ENCODE results near the gene CD14.

Gene CD14

DNA sequence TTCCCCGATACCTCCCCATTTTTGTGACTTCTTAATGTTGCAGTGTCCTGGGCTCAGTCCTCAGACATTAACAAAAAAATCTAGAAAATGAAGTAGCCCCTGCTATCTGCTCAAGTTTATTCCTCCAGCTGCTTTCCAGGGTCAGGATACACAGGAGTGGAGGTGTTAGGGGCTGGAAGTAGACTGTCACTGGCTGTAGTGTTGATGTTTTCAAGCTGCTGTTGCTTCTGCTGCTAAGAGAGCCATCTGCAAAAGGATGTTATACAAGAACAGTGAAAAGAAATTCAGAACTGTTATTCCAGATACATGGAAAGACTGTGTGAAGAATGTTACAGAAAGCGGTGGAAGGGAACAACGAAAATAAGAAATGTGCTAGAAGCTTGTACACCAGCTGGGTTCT lies 10.7 kb downstream of the CD14 start:
- H3K4me3 ChIP-seq (ENCODE audit: low read depth, low read length, poor library complexity, severe bottlenecking) = no peak overlapping the region
- no peaks in the 10 kb centered on the region for H4K20me1 ChIP-seq (ENCODE audit: insufficient read depth, low read length)
- no peak overlapping the region for H3K27ac ChIP-seq (ENCODE audit: low read depth, low read length, poor library complexity, severe bottlenecking)
- no peaks in the 10 kb centered on the region for H3K9me2 ChIP-seq (ENCODE audit: low read depth, low read length)
- no peaks in the 10 kb centered on the region for H3F3A ChIP-seq (ENCODE audit: insufficient read depth, low read length)
- 0 out of 2 replicates have a peak, but pooled peaks cover 4% of the 10 kb centered on the region for H3K27me3 ChIP-seq (ENCODE audit: insufficient read depth, low read length)
- no peaks in the 10 kb centered on the region for H3K79me2 ChIP-seq (ENCODE audit: insufficient read depth, low read length)
- no peak overlapping the region for H3K4me2 ChIP-seq (ENCODE audit: low read length)
- H3K36me3 ChIP-seq (ENCODE audit: insufficient read depth, low read length) = no peaks in the 10 kb centered on the region; the same call in 1 of the 2 replicates
- no peak for TF ChIP-seq EZH2 (IDR thresholded peaks at IDR 0.05; ENCODE audit: borderline replicate concordance, low read length)
- TF ChIP-seq, protein P1, sequence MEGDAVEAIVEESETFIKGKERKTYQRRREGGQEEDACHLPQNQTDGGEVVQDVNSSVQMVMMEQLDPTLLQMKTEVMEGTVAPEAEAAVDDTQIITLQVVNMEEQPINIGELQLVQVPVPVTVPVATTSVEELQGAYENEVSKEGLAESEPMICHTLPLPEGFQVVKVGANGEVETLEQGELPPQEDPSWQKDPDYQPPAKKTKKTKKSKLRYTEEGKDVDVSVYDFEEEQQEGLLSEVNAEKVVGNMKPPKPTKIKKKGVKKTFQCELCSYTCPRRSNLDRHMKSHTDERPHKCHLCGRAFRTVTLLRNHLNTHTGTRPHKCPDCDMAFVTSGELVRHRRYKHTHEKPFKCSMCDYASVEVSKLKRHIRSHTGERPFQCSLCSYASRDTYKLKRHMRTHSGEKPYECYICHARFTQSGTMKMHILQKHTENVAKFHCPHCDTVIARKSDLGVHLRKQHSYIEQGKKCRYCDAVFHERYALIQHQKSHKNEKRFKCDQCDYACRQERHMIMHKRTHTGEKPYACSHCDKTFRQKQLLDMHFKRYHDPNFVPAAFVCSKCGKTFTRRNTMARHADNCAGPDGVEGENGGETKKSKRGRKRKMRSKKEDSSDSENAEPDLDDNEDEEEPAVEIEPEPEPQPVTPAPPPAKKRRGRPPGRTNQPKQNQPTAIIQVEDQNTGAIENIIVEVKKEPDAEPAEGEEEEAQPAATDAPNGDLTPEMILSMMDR (IDR thresholded peaks at IDR 0.05; ENCODE audit: low read length) = no peak
- no peak overlapping the region for H2AFZ ChIP-seq (ENCODE audit: low read length)
- no peaks in the 10 kb centered on the region for H3K4me1 ChIP-seq (ENCODE audit: insufficient read depth, low read length, severe bottlenecking)
- no peak overlapping the region for H3K9ac ChIP-seq (ENCODE audit: low read length)
- H3K9me3 ChIP-seq (ENCODE audit: low read length) = 0 out of 2 replicates have a peak, but pooled peaks cover 4% of the 10 kb centered on the region

DNA sequence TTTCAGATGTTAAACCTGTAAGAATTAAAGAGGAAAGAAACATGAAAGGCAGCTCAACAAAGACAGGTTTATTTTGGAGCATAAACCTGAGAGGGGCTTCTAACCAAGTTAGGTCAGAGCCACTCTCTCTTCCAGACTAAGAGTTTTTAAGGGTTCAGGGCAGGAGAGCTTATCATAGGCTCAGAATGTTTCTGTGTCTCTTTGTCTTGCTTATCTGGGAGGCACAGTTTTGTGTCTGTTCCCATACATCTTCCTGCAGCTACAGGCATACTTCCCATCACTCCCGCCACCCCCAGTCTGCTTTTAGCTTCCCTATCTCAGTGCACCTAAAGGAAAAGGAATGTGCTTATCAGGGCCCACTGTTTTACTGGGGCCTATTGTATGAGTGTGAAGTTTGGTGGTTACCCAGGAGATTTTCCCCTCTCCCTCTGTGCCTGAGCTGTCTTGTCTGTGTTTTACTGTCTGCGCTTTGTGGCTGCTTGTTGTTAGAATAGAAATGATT lies 21.9 kb downstream of the CD14 start:
- Histone ChIP-seq H3K27me3 (ENCODE audit: insufficient read depth, low read length) (no peaks in the 10 kb centered on the region), H3K4me3 (ENCODE audit: low read depth, low read length, poor library complexity, severe bottlenecking) (no peak overlapping the region), H3K9me3 (ENCODE audit: low read length) (no peaks in the 10 kb centered on the region), H4K20me1 (ENCODE audit: insufficient read depth, low read length) (no peaks in the 10 kb centered on the region), H3F3A (ENCODE audit: insufficient read depth, low read length) (no peaks in the 10 kb centered on the region), H3K9ac (ENCODE audit: low read length) (no peak overlapping the region), H3K4me2 (ENCODE audit: low read length) (no peak overlapping the region), H3K27ac (ENCODE audit: low read depth, low read length, poor library complexity, severe bottlenecking) (no peak overlapping the region), H3K9me2 (ENCODE audit: low read depth, low read length) (no peaks in the 10 kb centered on the region), H2AFZ (ENCODE audit: low read length) (no peak overlapping the region), H3K36me3 (ENCODE audit: insufficient read depth, low read length) (no peaks in the 10 kb centered on the region), H3K79me2 (ENCODE audit: insufficient read depth, low read length) (no peaks in the 10 kb centered on the region), H3K4me1 (ENCODE audit: insufficient read depth, low read length, severe bottlenecking) (no peaks in the 10 kb centered on the region)
- TF ChIP-seq EZH2 (IDR thresholded peaks at IDR 0.05; ENCODE audit: borderline replicate concordance, low read length) = no peak
- TF ChIP-seq, protein P1 (IDR thresholded peaks at IDR 0.05; ENCODE audit: low read length) = no peak

DNA sequence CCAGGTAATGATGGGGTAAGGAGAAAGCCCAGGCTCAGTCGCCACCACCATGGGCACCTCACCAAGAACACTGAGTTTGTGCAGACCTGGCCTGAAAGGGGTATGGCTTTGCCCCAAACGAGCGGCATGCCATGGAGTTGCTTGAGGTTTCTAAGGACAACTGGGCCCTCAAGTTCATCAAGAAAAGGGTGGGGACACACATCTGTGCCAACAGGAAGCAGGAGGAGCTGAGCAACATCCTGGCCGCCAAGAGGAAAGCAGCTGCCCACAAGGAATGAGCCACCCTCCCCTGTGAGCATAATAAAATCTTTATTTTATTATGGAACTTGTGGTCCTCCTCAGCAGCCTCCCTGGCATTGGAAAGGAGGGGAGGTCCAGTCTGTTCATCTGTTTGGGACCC lies 23.8 kb downstream of the CD14 start:
- H3K4me3 ChIP-seq (ENCODE audit: low read depth, low read length, poor library complexity, severe bottlenecking) = no peak overlapping the region
- no peak overlapping the region for H2AFZ ChIP-seq (ENCODE audit: low read length)
- H3K27me3 ChIP-seq (ENCODE audit: insufficient read depth, low read length) = no peaks in the 10 kb centered on the region

More for the DNA sequence above, 23.8 kb downstream of the CD14 start:
- TF ChIP-seq, protein P1 (IDR thresholded peaks at IDR 0.05; ENCODE audit: low read length) = no peak
- TF ChIP-seq EZH2 (IDR thresholded peaks at IDR 0.05; ENCODE audit: borderline replicate concordance, low read length) = no peak
- Histone ChIP-seq H3K9me3 (ENCODE audit: low read length) (no peaks in the 10 kb centered on the region), H3K36me3 (ENCODE audit: insufficient read depth, low read length) (no peaks in the 10 kb centered on the region), H3K9me2 (ENCODE audit: low read depth, low read length) (no peaks in the 10 kb centered on the region), H3F3A (ENCODE audit: insufficient read depth, low read length) (no peaks in the 10 kb centered on the region), H3K27ac (ENCODE audit: low read depth, low read length, poor library complexity, severe bottlenecking) (no peak overlapping the region), H4K20me1 (ENCODE audit: insufficient read depth, low read length) (no peaks in the 10 kb centered on the region), H3K4me2 (ENCODE audit: low read length) (no peak overlapping the region), H3K79me2 (ENCODE audit: insufficient read depth, low read length) (no peaks in the 10 kb centered on the region), H3K4me1 (ENCODE audit: insufficient read depth, low read length, severe bottlenecking) (no peaks in the 10 kb centered on the region), H3K9ac (ENCODE audit: low read length) (no peak overlapping the region)

Measured in OCI-LY1 (cell line).